Endothelial cell of umbilical vein (primary cell): ENCODE measurements around the gene PSMA6.

Experiments used
- EZH2 ChIP-seq: IDR thresholded peaks from 2 replicates; pipeline ENCODE4 v1.6.1; 2012; ENCODE audit warnings: borderline replicate concordance, low read depth, mild to moderate bottlenecking, moderate library complexity, low read length, inconsistent platforms; ENCODE audit not compliant: severe bottlenecking
- JUN ChIP-seq: IDR thresholded peaks from 2 replicates; pipeline ENCODE4 v1.6.1; 2011; ENCODE audit warnings: borderline replicate concordance, low read depth; ENCODE audit not compliant: insufficient read length, insufficient read depth
- POLR2A ChIP-seq: IDR thresholded peaks from 2 replicates; pipeline ENCODE4 v1.6.1; 2012; ENCODE audit warnings: low read depth, mild to moderate bottlenecking, control low read depth, low read length
- TF ChIP-seq, protein P1 (sequence below), 2 donors: IDR thresholded peaks; 1 replicate in 1 of 2; 2 replicates in 1 of 2; pipeline ENCODE4 v1.5.1; 2011; ENCODE audit warnings: low read length in 2 of 2, mild to moderate bottlenecking in 2 of 2, moderate library complexity in 2 of 2, control low read depth in 1 of 2, inconsistent platforms in 1 of 2, low read depth in 1 of 2; ENCODE audit not compliant: insufficient read depth in 1 of 2; ENCODE audit errors: extremely low read depth in 1 of 2

DNA sequence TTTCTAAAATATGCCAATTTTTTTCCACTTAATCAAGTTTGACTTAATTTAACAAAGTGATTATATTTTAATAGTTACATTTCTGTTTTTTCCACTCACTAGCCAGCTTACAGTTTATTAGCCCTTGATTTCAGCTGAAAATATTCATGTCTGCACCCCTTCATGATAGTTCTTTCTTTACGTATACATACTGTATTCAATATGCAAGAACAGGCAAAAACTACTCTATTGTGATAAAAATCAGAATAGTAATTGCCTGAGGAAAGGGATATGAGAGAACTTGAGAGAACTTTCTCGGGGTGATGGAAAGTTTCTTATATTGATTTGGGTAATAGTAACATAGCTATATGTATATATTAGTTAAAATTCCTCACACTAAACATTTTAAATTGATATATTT, 17.4 kb upstream of the PSMA6 start:
- TF ChIP-seq POLR2A: no peak
- TF ChIP-seq, protein P1, sequence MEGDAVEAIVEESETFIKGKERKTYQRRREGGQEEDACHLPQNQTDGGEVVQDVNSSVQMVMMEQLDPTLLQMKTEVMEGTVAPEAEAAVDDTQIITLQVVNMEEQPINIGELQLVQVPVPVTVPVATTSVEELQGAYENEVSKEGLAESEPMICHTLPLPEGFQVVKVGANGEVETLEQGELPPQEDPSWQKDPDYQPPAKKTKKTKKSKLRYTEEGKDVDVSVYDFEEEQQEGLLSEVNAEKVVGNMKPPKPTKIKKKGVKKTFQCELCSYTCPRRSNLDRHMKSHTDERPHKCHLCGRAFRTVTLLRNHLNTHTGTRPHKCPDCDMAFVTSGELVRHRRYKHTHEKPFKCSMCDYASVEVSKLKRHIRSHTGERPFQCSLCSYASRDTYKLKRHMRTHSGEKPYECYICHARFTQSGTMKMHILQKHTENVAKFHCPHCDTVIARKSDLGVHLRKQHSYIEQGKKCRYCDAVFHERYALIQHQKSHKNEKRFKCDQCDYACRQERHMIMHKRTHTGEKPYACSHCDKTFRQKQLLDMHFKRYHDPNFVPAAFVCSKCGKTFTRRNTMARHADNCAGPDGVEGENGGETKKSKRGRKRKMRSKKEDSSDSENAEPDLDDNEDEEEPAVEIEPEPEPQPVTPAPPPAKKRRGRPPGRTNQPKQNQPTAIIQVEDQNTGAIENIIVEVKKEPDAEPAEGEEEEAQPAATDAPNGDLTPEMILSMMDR (IDR thresholded peaks at IDR 0.05; ENCODE audit: extremely low read depth in 1 of 2, insufficient read depth in 1 of 2, low read depth in 1 of 2, low read length in 2 of 2): no peak
- TF ChIP-seq JUN: no peak
- TF ChIP-seq EZH2: no peak
